ENCODE results near the gene METTL5.
"Not testable (repeated sequence)": the region's sequence is repeated elsewhere in the genome, so short reads cannot be mapped to it uniquely, and the experiment has no call there.

Gene METTL5

DNA sequence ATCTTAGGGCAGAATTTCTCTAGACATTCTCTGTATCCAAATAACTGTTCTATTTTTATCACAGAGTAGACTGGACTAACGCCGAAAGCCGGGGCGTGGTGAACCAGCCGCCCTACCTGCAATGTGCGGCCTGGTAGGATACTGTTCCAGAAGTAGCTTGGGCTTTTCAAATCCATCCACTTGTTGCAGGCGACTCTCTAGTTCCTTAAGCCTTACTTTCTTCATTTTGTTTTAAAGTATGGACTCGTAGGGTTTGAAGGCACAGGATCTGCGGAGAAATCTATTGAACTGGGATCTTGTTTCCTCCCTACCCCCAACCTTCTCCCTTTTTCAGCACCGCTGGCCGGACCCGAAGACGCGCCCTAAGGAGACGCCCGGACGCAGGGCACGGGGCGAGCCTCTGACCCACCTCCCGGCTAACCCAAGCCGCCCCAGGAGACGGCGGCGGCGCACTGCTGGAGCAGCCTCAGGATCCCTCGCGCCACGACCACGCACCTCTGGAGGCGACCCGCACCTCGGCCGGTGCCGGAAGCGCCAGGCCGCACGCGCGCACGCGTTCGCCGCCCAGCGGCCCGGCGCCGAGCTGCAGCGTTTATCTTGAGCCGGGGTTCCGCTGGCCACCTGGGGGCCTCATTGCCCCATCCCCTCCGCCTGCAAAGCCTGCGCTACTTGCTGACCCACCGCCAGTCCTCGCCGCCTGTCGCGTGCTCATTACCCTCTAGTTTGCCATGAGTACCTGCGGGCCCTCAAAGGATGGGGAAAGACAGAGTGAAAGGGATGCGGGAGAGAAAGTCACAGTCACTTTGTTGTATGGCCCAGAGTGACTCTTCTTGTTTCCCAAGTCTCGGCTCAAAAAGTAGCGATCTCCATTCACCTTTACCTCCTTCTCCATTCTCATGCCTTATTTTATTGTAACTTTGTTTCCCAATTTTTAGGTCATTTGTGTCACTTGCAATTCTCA, at the start of gene METTL5:
Gene METTL5 (minus strand): TSS at position 533 of the 961 bp plus-strand sequence. CDS start 308 bp downstream, at position 225.
- DNase-seq = peak; percentile 80

DNA sequence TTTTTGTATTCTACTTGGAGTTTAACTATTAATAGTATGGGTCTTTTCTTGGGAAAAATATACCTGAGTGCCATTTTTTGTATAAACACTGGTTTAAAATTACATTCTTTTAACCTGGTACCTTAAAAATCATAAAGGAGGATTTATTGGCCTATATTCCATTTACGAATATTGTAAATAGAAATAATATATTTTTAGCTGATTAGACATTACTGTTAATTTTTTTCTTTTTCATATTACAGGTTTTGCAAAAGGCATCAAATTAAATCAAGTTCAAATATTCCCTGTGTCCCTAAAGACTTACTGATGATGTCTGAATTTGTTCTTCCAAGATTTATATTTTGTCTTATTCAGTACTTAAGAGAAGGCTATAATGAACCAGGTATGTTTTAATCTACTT, 47.3 kb upstream of the METTL5 start:
- DNase-seq = no peak

DNA sequence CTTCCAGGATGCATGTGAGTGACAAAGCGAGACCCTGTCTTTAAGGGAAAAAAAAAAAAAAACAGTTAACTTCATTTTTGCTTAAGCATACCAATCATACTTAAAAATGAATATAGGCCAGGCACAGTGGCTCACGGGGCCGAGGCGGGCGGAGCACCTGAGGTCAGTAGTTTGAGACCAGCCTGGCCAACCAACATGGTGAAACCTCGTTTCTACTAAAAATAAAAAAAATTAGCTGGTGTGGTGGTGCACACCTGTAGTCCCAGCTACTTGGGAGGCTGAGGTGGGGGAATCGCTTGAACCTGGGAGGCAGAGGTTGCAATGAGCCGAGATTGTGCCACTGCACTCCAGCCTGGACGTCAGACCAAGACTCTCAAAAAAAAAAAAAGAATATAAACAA, 46.7 kb upstream of the METTL5 start:
- DNase-seq = not testable (repeated sequence)

DNA sequence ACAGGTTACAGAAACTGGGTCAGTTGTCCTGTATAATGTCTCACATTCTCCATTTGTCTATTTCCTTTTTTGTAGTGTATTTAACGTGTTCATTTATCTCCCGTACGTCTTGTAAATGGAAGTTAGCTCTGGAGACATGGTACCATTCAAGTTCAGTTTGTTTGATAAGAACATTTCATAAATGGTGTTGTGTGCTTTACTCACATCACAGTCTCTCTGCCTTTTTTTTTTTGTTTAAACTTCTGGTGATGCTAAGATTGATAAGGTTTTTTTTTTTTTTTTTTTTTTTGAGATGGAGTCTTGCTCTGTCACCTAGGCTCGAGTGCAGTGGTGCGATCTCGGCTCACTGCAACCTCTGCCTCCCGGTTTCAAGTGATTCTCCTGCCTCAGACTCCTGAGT, 44.2 kb upstream of the METTL5 start:
- no peak for DNase-seq

DNA sequence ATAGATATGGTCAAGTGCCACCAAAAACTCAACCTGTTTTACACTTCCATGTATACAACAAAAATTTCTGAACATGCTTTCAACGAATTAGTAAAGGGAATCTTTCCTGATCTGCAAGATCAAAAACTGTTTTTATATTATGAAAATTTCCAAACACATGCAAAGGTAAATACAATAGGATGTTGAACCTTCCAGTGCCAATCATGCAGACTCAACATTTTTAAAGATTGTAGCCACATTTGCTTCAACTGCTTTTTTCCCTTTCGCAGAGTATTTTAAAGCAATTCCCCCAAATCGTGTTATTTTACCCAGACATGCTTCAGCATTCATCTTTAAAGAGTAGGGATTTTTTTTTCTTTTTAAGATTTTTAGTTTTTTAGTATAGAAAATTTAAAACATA, 42.9 kb upstream of the METTL5 start:
- no peak for DNase-seq

DNA sequence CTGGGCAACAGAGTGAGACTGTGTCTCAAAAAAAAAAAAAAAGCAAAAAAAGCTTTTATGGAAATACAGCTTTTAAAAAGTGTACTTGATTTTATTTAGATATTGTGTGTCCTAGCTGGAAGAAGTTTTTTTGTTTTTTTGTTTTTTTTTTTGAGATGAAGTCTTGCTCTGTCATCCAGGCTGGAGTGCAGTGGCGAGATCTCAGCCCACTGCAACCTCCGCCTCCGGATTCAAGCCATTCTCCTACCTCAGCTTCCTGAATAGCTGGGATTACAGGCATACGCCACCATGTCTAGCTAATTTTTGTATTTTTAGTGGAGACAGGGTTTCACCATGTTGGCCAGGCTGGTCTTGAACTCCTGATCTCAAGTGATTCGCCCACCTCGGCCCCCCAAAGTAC, 41.5 kb upstream of the METTL5 start:
- not testable (repeated sequence) for DNase-seq

DNA sequence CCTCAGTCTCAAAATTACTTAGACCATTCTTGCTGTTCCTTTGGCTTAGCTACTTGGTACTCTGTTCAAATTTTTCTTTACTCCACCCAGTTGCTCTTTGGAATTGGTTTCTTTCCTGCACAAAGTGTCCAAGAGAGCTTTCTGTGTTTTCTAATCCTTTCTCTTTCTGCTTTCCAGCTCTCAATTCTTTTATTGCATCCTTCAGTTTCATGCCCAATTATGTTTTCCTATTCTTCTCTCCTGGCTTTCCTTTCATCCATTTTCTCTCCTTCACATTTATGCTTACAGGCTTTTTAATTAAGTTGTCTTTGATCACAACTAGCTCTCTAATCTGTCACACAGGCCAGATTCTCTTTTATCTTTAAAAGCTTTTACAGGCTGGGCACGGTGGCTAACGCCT, 40.8 kb upstream of the METTL5 start:
- no peak for DNase-seq

DNA sequence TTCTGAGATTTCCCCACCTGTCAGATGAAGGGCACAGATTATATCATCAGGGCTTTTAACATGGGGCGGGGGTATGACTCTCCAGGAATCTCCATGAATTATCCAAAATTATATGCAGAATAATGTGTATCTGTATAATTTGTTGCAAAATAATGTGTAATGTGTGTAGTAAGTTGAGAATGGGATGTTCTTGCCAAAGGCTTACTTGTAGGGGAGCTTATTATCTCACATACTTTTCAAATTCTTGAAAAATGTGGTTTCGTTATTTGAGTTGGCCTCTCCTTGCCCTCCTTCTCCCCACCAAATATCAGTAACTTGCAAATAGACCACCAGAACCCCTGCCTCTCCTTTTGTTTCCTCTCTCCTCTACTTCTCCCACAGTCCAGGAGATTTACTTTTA, 38.1 kb upstream of the METTL5 start:
- DNase-seq = no peak

DNA sequence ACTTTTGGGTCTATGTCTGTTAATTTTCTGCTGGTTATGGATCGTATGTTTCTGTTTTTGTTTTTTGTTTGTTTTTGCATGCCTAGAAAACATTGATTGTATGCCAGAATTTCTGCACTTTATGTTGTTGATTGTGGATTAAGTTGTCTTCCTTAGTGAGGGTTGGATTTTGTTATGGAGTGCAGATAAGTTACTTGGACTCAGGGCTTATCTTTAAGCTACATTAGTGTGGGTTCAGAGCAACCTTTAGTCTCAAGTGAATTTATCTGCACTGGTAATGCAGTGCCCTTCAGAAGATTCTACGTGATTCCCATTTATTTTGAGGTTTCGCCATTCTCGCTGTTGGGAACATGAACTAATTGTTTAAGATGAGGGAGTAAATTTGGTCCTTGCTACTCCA, 35.4 kb upstream of the METTL5 start:
- no peak for DNase-seq

DNA sequence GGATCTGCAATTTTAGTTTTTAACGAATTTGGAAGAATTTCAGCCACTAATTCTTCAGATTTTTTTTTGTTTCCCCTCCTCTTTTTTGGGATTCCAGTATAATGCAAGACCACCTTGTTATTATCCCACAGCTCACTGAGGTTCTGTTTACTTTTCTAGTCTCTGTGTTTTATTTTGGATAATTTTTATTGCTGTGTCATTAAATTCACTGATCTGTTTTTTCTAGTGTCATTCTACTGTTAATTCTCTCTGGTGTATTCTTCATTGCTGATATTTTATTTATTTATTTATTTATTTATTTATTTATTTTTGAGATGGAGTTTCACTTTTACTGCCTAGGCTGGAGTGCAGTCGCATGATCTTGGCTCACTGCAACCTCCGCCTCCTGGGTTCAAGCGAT, 34.7 kb upstream of the METTL5 start:
- DNase-seq = no peak

DNA sequence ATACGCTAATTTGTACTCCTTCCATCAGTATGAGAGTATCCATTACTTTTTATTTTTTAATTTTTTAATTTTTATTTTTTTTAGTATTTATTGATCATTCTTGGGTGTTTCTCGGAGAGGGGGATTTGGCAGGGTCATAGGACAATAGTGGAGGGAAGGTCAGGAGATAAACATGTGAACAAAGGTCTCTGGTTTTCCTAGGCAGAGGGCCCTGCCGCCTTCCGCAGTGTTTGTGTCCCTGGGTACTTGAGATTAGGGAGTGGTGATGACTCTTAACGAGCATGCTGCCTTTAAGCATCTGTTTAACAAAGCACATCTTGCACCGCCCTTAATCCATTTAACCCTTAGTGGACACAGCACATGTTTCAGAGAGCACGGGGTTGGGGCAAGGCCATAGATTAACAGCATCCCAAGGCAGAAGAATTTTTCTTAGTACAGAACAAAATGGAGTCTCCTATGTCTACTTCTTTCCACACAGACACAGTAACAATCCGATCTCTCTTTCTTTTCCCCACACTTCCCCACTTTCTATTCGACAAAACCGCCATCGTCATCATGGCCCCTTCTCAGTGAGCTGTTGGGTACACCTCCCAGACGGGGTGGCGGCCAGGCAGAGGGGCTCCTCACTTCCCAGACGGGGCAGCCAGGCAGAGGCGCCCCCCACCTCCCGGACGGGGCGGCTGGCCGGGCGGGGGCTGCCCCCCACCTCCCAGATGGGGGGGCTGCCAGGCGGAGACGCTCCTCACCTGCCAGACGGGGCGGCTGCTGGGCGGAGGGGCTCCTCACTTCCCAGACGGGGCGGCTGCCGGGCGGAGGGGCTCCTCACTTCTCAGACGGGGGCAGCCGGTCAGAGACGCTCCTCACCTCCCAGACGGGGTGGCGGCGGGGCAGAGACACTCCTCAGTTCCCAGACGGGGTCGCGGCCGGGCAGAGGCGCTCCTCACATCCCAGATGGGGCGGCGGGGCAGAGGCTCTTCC, 30.9 kb upstream of the METTL5 start:
- DNase-seq = not testable (repeated sequence)

DNA sequence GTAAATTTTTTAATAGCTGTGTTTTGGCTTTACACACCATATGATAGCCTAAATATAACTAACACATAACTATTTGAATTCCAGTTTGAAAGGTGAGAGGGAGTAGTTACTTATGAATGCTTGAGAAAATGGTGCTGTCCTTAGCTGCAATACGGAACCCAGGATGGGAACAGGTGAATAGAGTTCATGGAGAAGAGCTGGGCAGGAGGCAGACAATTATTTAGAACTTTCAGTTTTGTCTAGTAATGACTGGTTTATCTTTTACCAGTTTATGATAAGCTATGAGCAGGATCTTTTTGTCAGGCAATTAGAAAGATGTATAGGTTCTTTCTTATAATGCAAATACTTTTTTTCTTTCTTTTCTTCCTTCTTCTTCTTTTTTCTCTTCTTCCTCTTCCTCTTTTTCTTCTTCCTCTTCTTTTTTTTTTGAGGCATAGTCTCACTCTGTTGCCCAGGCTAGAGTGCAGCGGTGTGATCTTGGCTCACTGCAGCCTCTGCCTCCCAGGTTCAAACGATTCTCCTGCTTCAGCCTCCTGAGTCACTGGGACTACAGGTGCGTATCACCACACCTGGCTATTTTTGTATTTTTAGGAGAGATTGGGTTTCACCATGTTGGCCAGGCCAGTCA, 28.4 kb upstream of the METTL5 start:
- no peak for DNase-seq

DNA sequence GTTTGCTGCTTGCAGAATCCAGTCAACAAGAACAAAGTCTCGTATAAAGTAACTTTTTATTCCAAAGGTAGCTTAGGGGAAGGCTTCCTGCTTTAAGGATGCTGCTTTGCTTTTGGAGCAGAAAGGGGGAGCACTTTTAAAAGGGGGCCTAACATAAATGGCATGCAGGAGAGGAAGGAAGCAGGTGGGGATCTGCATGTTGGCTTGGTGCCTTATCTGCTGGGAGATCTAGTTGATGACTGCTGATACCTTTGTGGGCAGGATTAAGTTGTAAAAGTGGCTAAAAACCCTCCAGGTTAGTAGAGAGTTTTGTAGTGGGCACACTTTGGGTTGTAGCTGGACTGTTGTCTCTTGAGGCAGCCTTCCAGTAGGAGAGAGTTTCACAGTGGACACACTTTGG, 25.0 kb upstream of the METTL5 start:
- DNase-seq = no peak

DNA sequence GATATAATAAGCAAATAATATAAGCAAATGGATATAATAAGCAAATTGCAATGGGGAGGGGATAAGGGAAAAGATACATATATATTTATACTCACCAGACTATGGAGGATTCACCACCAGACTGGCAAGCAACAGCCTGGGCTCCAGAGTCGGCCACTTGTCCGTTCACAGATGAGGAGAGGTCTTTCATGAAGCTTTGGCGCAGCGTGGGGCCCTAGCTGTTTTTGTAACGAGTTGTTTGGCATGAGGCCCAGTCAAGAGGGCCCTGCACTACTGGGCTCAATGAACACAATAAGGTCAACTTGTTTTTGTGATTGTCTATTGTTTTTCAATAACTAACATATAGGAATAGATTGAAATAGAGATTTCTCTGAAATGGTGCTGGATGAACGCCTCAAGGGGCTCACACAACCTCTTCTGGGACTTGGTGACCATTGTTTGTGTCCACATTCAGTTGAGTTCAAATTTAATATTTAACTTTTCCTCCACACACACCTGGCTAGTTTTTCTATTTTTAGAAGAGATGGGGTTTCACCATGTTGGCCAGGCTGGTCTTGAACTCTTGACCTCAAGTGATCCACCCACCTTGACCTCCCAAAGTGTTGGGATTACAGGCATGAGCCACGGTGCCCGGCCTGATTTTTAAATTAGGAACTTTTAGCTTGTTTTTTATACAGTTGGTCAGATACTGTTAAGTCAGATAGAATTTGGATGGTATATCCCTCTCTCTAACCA, 24.4 kb upstream of the METTL5 start:
- not testable (repeated sequence) for DNase-seq

DNA sequence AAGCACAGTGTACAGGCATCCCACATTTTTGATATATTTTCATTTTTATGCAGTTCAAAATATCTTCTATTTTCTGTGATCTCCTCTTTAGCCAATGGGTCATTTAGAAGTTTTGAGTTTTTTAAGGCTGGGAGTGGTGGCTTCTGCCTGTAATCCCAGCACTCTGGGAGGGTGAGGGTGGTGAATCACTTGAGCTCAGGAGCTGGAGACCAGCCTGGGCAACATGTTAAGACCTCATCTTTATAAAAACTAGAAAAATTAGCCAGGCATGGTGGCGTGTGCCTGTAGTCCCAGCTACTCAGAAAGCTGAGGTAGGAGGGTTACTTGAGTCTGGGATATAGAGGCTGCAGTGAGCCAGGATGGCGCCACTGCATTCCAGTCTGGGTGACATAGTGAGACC, 20.3 kb upstream of the METTL5 start:
- DNase-seq = no peak

DNA sequence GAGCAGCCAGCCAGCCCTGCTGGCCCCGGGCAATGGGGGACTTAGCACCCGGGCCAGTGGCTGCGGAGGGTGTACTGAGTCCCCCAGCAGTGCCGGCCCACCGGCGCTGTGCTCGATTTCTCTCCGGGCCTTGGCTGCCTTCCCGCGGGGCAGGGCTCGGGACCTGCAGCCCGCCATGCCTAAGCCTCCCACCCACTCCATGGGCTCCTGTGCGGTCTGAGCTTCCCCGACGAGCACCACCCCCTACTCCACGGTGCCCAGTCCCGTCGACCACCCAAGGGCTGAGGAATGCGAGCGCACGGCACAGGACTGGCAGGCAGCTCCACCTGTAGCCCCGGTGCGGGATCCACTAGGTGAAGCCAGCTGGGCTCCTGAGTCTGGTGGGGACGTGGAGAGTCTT, 16.9 kb upstream of the METTL5 start:
- DNase-seq = not testable (repeated sequence)

DNA sequence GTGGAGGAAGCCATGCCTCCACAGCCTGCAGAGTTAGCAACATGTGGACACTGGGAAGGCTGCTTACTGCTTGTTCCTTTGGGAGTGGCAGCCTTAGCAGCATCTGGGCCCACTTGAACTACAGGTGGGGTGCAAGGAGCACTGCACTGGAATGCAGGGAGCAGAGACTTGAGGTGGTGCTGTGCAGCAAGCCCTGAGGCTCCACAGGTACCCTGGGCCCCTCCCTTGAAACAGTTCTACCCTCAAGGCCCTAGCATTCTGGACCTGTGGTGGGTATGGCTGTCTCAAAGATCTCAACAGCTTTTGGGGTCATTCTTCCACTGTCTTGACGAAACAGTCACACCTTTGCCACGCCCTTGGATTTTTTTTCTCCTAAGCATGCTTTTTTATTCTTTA, 16.0 kb upstream of the METTL5 start:
- no peak for DNase-seq

DNA sequence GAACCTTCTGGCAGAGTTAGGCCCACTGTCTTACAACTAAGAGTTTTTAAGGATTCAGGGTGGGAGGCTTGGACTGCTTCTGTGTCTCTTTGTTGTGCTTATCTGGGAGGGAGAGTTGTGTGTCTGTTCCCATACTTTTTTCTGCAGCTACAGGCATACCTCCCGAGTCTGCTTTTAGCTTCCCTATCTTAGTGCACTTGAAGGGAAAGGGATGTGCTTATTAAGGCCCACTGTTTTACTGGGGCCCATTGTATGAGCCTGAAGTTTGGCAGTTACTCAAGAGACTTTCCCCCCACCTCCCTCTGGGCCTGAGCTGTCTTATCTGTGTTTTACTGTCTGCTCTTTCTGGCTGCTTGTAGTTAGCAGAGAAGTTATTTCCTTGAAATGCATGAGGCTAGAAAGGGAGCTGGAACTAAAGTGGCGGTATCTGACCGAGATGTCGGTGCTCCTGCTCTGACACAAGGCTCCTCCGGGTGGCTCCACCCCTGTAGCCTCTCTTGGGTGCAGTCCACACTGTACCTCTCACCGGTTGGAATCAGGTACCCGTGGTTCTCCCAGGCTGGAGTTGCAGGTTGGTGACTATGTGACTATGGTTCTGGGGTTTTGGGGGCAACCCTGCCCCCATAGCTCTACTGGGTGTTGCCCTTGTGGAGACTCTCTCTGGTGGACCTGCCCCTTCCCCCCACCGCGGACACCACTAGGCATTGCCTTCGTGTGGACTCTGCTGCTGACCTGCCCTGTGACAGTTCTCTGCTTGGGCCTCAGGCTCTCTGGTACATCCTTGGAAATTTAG, 15.4 kb upstream of the METTL5 start:
- DNase-seq = no peak

DNA sequence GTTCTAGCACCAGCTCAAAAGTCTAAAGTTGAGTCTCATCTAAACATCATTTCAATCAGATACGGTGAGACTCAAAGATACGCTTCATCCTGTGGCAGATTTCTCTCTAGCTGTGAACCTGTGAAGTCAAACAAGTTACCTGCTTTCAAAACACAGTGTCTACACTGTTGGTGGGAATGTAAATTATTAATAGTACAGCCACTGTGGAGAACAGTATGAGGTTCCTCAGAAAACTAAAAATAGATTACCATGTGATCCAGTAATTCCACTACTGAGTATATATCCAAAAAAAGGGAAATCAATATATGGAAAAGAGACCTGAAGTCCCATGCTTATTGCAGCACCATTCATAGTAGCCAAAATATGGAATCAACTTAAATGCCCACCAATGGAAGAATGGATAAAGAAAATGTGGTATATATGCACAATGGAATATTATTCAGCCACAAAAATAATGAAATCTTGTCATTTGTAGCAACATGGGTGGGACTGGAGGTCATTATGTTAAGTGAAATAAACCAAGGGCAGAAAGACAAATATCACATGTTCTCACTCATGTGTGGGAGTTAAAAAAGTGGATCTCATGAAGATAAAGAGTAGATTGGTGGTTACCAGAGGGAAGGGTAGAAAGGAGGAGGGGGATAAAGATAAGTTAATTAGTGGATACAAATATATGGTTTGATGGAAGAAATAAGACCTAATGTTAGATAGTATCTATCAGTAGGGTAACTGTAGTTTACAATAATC, 14.2 kb upstream of the METTL5 start:
- no peak for DNase-seq

DNA sequence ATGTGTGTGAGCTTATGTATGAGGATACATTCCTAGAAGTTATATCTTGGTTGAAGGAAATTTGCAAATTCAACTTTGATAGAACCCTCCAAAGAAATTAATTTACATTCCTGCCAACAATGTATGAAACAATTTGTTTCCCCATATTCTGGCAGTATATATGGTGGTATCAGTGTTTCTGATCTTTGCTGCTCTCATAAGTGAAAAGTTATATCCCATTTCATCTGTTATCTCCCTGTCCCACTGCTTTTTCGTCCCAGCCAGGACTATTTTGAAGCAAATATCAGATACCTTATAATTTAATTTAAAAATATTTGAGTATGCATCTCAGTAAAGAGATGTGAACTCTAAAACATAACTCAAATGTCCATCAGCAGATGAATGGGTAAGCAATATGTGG, 9.7 kb upstream of the METTL5 start:
- no peak for DNase-seq
